ENCODE measurements around the gene KAZN.

GRCh38 chr1:15107058-15107687 is 508.7 kb downstream of the KAZN start:
- TF ChIP-seq POLR2A (IDR thresholded peaks at IDR 0.05) (no peak), CTCF (IDR thresholded peaks at IDR 0.05) (no peak)
